GM18951 (cell line): ENCODE data around the gene RNASE7.
"Not testable (repeated sequence)": the region's sequence is repeated elsewhere in the genome, so short reads cannot be mapped to it uniquely, and the experiment has no call there.

ENCODE experiments used
- POLR2A ChIP-seq: IDR thresholded peaks from 4 replicates; pipeline ENCODE4 v1.6.1; 2011; ENCODE audit warnings: mild to moderate bottlenecking; ENCODE audit not compliant: insufficient read length, insufficient read depth; ENCODE audit errors: extremely low read depth
- in situ Hi-C: fragments of 300-500 bp; cut with MboI; formaldehyde crosslinking; loops from one replicate; pipeline ENCODE4 v1.12.0; 2022; ENCODE audit warnings: low sequenced_read_pairs, mixed read lengths, inconsistent platforms; ENCODE audit not compliant: unreplicated experiment

RNASE7 gene, protein sequence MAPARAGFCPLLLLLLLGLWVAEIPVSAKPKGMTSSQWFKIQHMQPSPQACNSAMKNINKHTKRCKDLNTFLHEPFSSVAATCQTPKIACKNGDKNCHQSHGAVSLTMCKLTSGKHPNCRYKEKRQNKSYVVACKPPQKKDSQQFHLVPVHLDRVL

DNA sequence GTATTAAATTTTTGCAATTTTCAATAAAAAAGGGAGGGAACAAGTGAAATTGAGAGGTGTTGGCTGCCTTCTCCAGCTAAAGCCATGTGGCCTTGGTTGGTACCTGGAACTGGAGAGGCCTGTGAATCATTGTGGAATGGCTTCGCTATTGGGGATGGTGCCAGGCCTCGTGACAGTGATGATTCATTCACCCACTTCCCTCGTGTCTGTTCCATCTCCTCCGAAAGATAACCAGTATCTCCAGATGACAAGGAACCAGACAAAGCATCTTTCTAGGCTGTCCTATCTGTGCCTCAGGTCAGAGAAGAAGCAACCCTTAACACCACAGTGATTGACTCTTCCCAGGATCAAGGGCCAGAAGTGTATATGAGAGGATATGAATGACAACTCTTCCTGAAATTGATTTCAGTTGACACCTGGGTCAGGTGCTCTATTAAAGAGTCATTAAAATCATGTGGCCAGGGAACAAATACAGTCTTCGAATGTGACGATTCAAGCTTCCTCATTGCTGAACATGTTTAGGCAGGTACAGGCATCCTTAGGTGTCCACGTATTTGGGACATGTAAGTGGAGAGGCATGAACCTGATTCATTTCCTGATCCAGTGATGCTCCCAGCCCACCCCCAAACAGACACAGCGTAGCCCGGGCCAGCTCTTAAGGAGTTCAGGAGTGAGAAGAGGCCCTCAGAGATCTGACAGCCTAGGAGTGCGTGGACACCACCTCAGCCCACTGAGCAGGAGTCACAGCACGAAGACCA, at the start of gene RNASE7:
Gene RNASE7, plus strand, starts transcription at position 687 of the 758 bp plus-strand sequence. CDS start 631 bp downstream, outside the sequence.
- no peak for TF ChIP-seq POLR2A

GRCh38 chr14:20996521-20996920, 45.6 kb upstream of the RNASE7 start:
- in situ Hi-C loops: no loop called here
- TF ChIP-seq POLR2A: no peak

More for the DNA sequence above, at the start of gene RNASE7:
- in situ Hi-C loops: no loop called here

GRCh38 chr14:20997115-20997514, 45.0 kb upstream of the RNASE7 start:
- no peak for TF ChIP-seq POLR2A

GRCh38 chr14:20997564-20997963, 44.6 kb upstream of the RNASE7 start:
- in situ Hi-C loops: no loop called here
- TF ChIP-seq POLR2A: no peak

More at GRCh38 chr14:20997115-20997514, 45.0 kb upstream of the RNASE7 start:
- in situ Hi-C loops: no loop called here

- in situ Hi-C loops: no loop called here
- TF ChIP-seq POLR2A: no peak
Observed at GRCh38 chr14:20998139-20998538, 44.0 kb upstream of the RNASE7 start.

DNA sequence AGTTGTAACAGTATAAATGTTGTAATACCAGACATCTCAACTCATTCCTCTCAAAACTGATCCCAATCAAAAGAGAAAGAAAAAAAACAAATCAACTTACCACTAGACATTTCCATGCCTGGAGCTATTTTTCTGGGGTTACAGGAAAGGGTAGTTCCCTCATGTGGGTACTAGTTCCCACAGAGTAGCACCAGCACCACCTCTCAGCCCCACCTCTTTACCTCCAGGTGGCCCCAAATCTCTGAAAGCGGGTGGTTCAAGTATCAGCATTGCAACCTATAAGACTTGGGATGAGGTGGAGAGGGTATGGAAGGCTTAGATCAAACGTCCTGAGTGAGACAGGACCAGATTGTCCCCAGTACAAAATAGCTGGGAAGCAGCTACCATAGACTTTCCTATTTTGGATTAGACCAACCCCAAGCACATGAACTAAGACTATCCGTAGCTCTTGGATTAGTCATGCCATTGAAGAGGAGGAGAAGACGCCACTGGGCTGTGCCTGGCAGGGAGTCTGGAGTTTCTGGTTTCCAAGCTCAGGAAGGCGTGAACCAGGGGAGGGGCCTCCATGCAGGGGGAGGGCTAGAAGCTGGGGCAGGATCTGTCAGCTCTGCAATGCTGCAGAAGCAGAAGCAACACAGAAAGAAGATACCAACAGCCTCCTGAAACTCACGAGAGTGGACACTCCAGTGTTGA, 43.3 kb upstream of the RNASE7 start, which contains the start of gene SLC39A2:
Gene SLC39A2, plus strand, starts transcription at position 620 of the 693 bp plus-strand sequence. CDS start 154 bp downstream, outside the sequence.
- no peak for TF ChIP-seq POLR2A
- in situ Hi-C loops: no loop called here

- in situ Hi-C loops: no loop called here
- TF ChIP-seq POLR2A: no peak
Observed at GRCh38 chr14:20999591-20999990, 42.6 kb upstream of the RNASE7 start.

DNA sequence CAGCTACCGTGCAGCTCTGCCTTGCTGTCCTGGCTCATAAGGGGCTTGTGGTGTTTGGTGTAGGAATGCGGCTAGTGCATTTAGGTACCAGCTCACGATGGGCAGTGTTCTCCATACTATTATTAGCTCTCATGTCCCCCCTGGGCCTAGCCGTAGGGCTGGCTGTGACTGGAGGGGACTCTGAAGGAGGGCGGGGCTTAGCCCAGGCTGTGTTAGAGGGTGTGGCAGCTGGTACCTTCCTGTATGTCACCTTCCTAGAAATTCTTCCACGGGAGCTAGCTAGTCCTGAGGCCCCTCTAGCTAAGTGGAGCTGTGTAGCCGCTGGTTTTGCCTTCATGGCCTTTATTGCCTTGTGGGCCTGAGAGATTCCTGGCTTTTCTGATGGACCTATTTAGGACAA, 40.9 kb upstream of the RNASE7 start:
- TF ChIP-seq POLR2A: no peak
- in situ Hi-C loops: no loop called here

- in situ Hi-C loops: no loop called here
- TF ChIP-seq POLR2A: no peak
Observed at GRCh38 chr14:21003788-21004346, 38.3 kb upstream of the RNASE7 start.

DNA sequence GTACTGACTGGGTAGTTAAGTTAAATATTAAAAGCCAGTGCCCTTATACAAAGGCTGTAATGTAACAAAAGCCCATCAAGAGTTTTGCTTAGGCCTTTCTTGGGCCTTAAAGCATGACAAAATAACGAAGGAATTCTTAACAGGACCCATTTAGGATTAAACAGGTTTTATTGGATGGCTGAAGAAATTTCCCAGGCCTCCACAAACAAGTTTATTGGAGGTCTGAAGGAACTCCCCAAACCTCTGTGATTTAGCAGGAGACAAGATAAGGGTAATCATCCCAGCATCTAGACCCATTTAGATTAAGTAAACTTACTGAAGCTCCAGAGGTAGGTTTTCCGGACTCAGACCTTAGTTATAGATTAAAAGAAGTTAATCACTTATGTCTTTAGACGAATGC, 32.4 kb upstream of the RNASE7 start:
- in situ Hi-C loops: not testable (repeated sequence)

GRCh38 chr14:21011136-21011535, 31.0 kb upstream of the RNASE7 start:
- no peak for TF ChIP-seq POLR2A
- in situ Hi-C loops: no loop called here

- in situ Hi-C loops: no loop called here
- no peak for TF ChIP-seq POLR2A
Observed at GRCh38 chr14:21014761-21015190, 27.4 kb upstream of the RNASE7 start.

GRCh38 chr14:21015312-21015711, 26.9 kb upstream of the RNASE7 start:
- TF ChIP-seq POLR2A: no peak
- in situ Hi-C loops: no loop called here
